ENCODE measurements around the gene ETS1.

ETS1 gene

GRCh38 chr11:128463371-128463829 is 124.0 kb downstream of the ETS1 start:
- TF ChIP-seq CREB1 (IDR thresholded peaks at IDR 0.05; ENCODE audit: low read depth) = no peak
- no peak for TF ChIP-seq USF1 (IDR thresholded peaks at IDR 0.05)
- no peak for TF ChIP-seq MAX (IDR thresholded peaks at IDR 0.05)
- TF ChIP-seq CEBPB (IDR thresholded peaks at IDR 0.05) = no peak
- TF ChIP-seq TAF1 (IDR thresholded peaks at IDR 0.05; ENCODE audit: low read depth) = no peak

- TF ChIP-seq TAF1 (IDR thresholded peaks at IDR 0.05; ENCODE audit: low read depth) = no peak
- TF ChIP-seq USF1 (IDR thresholded peaks at IDR 0.05) = no peak
- TF ChIP-seq NFIC (IDR thresholded peaks at IDR 0.05) = no peak
- TF ChIP-seq EP300 (IDR thresholded peaks at IDR 0.05; ENCODE audit: borderline replicate concordance) = no peak
- no peak for TF ChIP-seq FOXM1 (IDR thresholded peaks at IDR 0.05; ENCODE audit: borderline replicate concordance, low read depth)
- TF ChIP-seq RAD21 (IDR thresholded peaks at IDR 0.05; ENCODE audit: low read depth) = no peak
- no peak for TF ChIP-seq TCF12 (IDR thresholded peaks at IDR 0.05; ENCODE audit: low read depth)
- TF ChIP-seq ZBTB7A (IDR thresholded peaks at IDR 0.05; ENCODE audit: low read depth) = no peak
- TF ChIP-seq EGR1 (IDR thresholded peaks at IDR 0.05) = no peak
- no peak for TF ChIP-seq CREB1 (IDR thresholded peaks at IDR 0.05; ENCODE audit: low read depth)
- no peak for TF ChIP-seq CEBPB (IDR thresholded peaks at IDR 0.05)
- no peak for TF ChIP-seq YY1 (IDR thresholded peaks at IDR 0.05; ENCODE audit: low read depth)
- TF ChIP-seq REST (IDR thresholded peaks at IDR 0.05; ENCODE audit: low read depth) = no peak
- TF ChIP-seq MAX (IDR thresholded peaks at IDR 0.05) = no peak
- TF ChIP-seq TEAD4 (IDR thresholded peaks at IDR 0.05) = no peak
Observed at GRCh38 chr11:128462922-128463321, 124.4 kb downstream of the ETS1 start.

- TF ChIP-seq TAF1 (IDR thresholded peaks at IDR 0.05; ENCODE audit: low read depth) (no peak), TCF12 (IDR thresholded peaks at IDR 0.05; ENCODE audit: low read depth) (no peak), EGR1 (IDR thresholded peaks at IDR 0.05) (no peak), RAD21 (IDR thresholded peaks at IDR 0.05; ENCODE audit: low read depth) (no peak), REST (IDR thresholded peaks at IDR 0.05; ENCODE audit: low read depth) (no peak), MAX (IDR thresholded peaks at IDR 0.05) (no peak), FOXM1 (IDR thresholded peaks at IDR 0.05; ENCODE audit: borderline replicate concordance, low read depth) (no peak), USF1 (IDR thresholded peaks at IDR 0.05) (no peak), TEAD4 (IDR thresholded peaks at IDR 0.05) (no peak), ZBTB7A (IDR thresholded peaks at IDR 0.05; ENCODE audit: low read depth) (no peak), CEBPB (IDR thresholded peaks at IDR 0.05) (no peak), YY1 (IDR thresholded peaks at IDR 0.05; ENCODE audit: low read depth) (no peak), EP300 (IDR thresholded peaks at IDR 0.05; ENCODE audit: borderline replicate concordance) (no peak), NFIC (IDR thresholded peaks at IDR 0.05) (no peak), CREB1 (IDR thresholded peaks at IDR 0.05; ENCODE audit: low read depth) (no peak)
Observed at GRCh38 chr11:128462189-128462588, 125.2 kb downstream of the ETS1 start.

- TF ChIP-seq MAX (IDR thresholded peaks at IDR 0.05) (no peak), NFIC (IDR thresholded peaks at IDR 0.05) (no peak), REST (IDR thresholded peaks at IDR 0.05; ENCODE audit: low read depth) (no peak), ZBTB7A (IDR thresholded peaks at IDR 0.05; ENCODE audit: low read depth) (no peak), EGR1 (IDR thresholded peaks at IDR 0.05) (no peak), CREB1 (IDR thresholded peaks at IDR 0.05; ENCODE audit: low read depth) (no peak), YY1 (IDR thresholded peaks at IDR 0.05; ENCODE audit: low read depth) (no peak), TAF1 (IDR thresholded peaks at IDR 0.05; ENCODE audit: low read depth) (no peak), TEAD4 (IDR thresholded peaks at IDR 0.05) (no peak), USF1 (IDR thresholded peaks at IDR 0.05) (no peak)
Observed at GRCh38 chr11:128458321-128458720, 129.0 kb downstream of the ETS1 start.

Data from Ishikawa (cell line).